GM03348 (cell line): ENCODE data around the gene F5.
A peak's percentile ranks its signal among the peaks of the same experiment; 100 is the strongest.

Source experiments
- DNase-seq: peaks from one replicate; pipeline ENCODE4 v3.0.0; 2012; ENCODE audit warnings: low spot score

F5 gene

GRCh38 chr1:169588112-169588511, 1.8 kb upstream of the F5 start:
- no peak for DNase-seq

DNA sequence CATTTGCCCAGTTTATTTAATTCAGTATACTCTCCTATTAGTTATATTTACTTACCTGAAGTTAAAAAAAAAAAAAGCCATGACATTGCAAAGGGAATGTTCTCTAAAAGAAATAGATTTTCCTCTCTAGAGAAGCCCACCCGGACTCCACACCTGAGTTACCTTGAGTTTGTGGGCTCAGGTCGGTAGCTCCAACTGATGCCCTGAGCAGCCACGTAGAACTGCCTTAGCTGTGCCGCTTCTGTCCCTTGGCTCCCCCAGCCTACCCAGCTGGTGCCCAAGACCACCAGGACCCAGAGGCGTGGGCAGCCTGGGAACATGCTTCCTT, 250 bp downstream of the F5 start:
- DNase-seq, result no peak

- no peak for DNase-seq
Observed at GRCh38 chr1:169585181-169585580, 1.1 kb downstream of the F5 start.

DNA sequence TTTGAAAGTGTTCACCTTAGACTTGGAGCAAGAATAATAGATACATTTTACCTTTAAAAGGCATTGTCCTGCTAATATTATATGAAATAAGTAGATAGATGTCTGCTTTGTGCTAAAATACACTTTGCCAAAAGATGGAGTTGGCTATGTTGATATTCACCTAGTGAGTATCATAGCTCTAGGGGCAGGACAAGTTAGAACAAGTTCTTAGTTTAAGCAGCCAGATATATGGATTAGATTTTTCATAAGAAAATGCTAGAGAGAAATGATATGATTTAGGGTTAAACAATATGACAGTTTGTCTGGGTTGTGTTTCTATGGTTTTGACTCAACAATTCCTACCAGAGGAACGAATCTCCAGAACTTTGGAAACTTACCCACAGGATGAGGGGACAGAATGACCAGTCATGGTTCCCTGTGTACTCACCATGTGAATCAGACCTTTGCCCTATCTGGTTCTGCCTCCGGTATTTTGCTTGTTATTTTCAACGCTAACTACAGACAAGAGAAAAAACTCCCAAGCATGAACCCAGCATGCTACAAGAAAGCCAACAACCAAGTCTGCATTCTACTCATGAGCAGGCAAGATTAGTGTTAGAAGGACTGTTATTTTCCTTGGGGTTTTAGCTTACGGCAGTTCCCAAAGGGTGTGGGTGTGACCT, 1.7 kb downstream of the F5 start:
- no peak for DNase-seq

DNA sequence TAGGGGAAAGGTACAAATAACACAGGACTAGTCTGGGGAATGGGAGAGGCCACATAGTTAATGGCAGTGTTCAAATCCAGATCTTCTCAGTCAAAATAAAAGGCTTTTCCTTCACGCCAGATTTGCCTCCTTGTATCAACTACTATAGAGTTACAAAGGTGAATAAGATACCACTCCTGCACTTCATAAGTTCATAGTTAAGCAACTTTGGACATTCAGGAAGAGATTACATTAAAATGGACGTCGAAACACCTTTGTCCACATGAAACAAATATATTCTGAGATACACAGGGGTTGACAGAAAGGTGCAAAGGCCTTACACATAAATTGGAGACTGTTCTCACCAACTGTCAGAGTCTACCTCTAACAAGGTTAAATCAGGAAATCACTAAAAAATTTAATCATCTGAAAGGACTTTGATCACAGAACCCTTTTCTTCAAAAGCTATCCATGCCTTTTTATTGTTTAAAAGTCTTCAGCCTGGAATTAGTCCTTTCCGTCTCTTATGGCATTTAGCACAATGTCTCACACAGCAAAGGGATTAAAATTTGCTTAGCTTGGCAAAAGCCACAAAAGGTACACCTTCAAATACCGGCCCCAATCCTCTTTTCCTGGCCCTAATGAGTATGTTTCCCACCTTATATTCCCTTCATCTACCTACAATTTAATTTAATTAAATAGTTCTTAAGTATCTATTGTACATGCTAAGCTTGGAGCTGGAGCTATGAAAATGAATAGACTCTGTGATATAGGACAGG, 8.1 kb downstream of the F5 start:
- DNase-seq, result no peak

- no peak for DNase-seq
Observed at GRCh38 chr1:169576935-169577331, 9.3 kb downstream of the F5 start.

GRCh38 chr1:169576241-169576934, 9.9 kb downstream of the F5 start:
- DNase-seq, result no peak

DNA sequence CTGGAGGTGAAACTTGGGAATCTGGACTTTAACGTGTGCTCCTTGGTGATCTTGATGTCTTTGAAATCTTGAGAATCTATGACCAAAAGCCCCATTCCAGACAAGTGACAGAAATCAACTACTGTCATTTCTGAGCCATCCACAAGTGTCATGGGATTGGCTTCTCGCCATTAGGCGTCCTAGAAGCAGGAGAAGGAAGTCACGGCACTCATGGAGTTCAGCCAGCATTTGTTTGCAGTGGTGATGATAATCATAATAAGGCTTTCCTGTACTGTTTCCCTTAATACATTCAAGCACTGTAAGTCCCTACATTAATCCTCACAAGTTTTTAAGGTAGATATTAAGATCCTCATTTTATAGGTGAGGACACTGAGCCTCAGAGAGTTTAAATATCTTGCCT, 11.9 kb downstream of the F5 start:
- no peak for DNase-seq

- DNase-seq, result no peak
Observed at GRCh38 chr1:169572187-169572586, 14.1 kb downstream of the F5 start.

DNA sequence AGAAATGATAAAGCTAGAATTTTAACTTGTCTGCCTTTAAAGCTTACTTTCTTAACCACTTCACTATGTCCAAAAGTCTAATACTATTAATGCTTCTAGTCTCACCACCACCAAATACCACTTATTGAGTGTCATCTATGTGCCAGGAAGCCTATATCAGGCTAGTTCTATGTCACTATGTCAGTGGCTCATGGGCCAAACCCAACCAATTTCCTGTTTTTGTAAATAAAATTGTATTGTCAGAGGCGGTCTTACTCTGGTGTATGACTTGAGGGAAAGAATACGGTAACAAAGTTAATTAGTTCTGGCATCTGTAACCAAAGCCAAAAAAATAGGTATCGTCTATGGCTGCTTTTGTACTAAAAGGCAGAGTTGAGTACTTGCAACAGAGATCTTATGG, 14.8 kb downstream of the F5 start:
- DNase-seq, result no peak

DNA sequence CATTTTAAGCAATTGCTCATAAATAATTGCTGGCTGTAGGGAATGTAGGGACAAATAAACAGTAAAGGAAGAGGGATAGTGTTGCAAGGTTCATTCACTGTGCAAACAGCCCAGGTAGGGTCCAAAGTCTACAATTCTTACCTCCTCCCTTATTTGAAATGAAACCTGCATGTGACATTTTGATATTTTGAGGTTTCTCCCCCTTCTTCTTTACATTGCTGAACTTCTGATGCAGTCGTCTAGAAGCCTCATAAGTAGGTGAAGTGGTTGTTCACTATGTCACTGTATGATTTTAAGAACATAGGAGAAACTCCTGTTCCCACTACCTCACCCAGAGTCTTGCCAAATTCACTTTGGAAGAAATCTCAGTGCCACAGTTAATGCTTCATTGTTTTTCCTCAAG, 16.1 kb downstream of the F5 start:
- DNase-seq, result no peak

- no peak for DNase-seq
Observed at GRCh38 chr1:169568497-169568896, 17.8 kb downstream of the F5 start.

- DNase-seq, result no peak
Observed at GRCh38 chr1:169565335-169566271, 20.7 kb downstream of the F5 start.

GRCh38 chr1:169563650-169564049, 22.6 kb downstream of the F5 start:
- DNase-seq, result no peak

GRCh38 chr1:169563019-169563615, 23.2 kb downstream of the F5 start:
- DNase-seq, result no peak

GRCh38 chr1:169561692-169562091, 24.6 kb downstream of the F5 start:
- no peak for DNase-seq

DNA sequence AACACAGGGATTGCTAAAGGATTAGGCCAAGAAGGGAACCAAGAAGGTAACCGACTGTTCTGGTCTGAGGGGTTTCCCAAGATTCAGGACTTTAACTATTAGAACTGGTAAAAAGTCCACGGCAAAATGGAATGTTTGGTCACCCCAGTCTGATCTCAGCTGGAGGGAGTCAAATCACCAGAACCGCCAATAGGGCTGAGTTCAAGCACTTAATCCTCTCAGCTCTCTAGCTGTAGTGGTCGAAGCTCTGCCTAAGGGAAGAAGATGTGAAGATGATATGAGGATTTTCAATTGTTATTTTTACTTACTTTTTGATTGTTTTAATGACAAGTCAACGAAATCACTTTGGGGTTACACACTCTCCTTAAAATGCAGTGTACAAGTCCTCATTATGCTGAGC, 29.1 kb downstream of the F5 start:
- no peak for DNase-seq

DNA sequence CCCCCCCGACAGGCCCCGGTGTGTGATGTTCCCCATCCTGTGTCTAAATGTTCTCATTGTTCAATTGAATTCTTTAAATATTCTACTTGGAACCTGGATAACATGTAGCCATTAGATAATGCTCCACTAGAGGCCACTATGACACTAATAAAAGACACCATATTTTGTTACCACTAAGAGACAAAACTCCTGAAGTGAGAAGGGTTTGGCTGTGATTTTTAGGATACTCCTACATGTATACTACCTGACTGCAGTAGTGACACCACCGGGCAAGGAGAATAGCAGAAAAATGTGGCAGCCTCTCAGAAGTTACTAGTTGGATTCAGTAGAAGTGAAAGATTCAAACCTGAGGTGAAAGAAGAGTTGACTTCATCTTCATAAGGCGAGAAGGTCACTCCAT, 36.0 kb downstream of the F5 start:
- peak; percentile 67 for DNase-seq

GRCh38 chr1:169548282-169548681, 38.0 kb downstream of the F5 start:
- DNase-seq, result no peak

DNA sequence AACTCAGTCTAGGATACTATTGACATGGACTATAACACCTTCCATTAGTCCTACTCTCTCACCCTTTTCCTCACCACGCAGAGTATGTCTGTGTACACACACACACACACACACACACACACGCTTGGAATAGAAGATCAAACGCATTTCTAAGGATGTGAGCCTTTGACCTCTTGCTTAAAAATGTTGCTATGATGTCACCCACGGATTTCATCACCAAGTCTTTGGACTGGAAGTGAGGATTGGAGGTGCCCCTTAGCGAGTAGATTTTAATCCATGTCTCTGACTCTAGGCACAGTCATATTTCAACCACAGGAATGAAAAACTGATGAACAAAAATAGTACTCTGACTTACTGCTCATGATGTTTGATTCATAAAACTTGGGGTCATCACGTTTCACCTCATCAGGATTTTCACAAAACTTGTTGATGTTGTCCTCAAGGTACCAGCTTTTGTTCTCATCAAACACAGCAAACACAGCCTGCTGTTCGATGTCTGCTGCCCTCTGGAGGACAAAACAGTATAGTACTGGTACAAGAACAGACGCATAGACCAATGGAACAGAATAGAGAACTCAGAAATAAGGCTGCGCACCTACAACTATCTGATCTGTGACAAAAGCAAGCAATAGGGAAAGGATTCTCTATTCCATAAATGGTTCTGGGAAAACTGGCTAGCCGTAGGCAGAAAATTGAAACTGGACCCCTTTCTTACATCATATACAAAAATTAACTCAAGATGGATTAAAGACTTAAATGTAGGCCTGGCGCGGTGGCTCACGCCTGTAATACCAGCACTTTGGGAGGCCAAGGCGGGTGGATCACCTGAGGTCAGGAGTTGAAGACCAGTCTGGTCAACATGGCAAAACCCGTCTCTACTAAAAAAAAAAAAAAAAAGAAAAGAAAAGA, 39.9 kb downstream of the F5 start:
- DNase-seq, result peak; percentile 54

DNA sequence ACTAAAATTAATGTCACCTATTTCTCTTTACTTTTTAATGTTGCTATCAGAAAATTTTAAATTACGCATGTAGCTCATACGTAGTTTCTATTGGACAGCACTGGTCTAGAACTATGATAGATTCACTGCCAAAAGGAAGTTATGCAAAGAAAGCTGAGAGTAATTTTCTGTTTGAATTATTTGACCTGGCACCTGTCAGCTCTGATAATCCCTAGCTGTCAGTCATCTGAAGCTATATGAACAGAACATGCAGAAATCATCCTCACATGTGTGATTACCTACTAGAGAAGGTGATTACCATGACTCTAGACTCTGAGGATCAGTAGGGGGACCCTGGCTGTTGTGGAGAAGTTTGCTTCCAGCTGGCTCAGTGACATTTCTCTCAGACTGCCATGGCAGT, 40.8 kb downstream of the F5 start:
- no peak for DNase-seq
